CD14-positive monocyte (primary cell): Measurements from ENCODE around the gene GAS7. TPM values are rescaled to one million over a fixed set of nuclear protein-coding genes. Genes with fewer than 3 reads are reported as not detected.

Experiments
- DNase-seq, 3 donors: peaks; one replicate each; pipeline ENCODE4 v3.0.0-alpha.2; 2011 to 2022
- H2AFZ ChIP-seq: 2 replicates; pipeline ENCODE4 v1.6.0; 2012; ENCODE audit warnings: mild to moderate bottlenecking, low read depth, low read length, inconsistent platforms; ENCODE audit not compliant: insufficient read depth, poor library complexity, severe bottlenecking
- H3K27ac ChIP-seq, 2 donors: 1 replicate in 1 of 2; 2 replicates in 1 of 2; pipeline ENCODE4 v1.5.1; 2012 to 2013; ENCODE audit warnings: low read length in 2 of 2, control low read depth in 1 of 2, inconsistent platforms in 1 of 2, low read depth in 1 of 2, mild to moderate bottlenecking in 1 of 2
- H3K27me3 ChIP-seq, 2 donors: one replicate each; pipeline versions ENCODE4 v1.6.0 to v1.6.1; 2011 to 2013; ENCODE audit warnings: low read length in 2 of 2; ENCODE audit not compliant: control insufficient read depth in 2 of 2, insufficient read depth in 2 of 2
- H3K36me3 ChIP-seq, 2 donors: replicated peaks in 1 of 2; 1 replicate in 1 of 2; 2 replicates in 1 of 2; pipeline versions ENCODE4 v1.5.1 to v1.6.1; 2012 to 2013; ENCODE audit warnings: low read length in 2 of 2, control low read depth in 1 of 2, inconsistent platforms in 1 of 2, mild to moderate bottlenecking in 1 of 2; ENCODE audit not compliant: insufficient read depth in 2 of 2, control insufficient read depth in 1 of 2
- H3K4me1 ChIP-seq, 2 donors: 1 replicate in 1 of 2; 2 replicates in 1 of 2; pipeline versions ENCODE4 v1.5.1 to v1.6.1; 2012 to 2013; ENCODE audit warnings: low read length in 2 of 2, control low read depth in 1 of 2, inconsistent platforms in 1 of 2, mild to moderate bottlenecking in 1 of 2, moderate library complexity in 1 of 2; ENCODE audit not compliant: insufficient read depth in 2 of 2, control insufficient read depth in 1 of 2
- H3K4me2 ChIP-seq: replicated peaks from 2 replicates; pipeline ENCODE3; 2012; ENCODE audit warnings: low read length, moderate library complexity, mild to moderate bottlenecking; ENCODE audit not compliant: poor library complexity, severe bottlenecking; ENCODE audit errors: extremely low read depth
- H3K4me3 ChIP-seq, 3 experiments: fragments of 200-600 bp in 1 of 3; sonication (generic) in 1 of 3; replicated peaks in 1 of 3; 1 replicate in 2 of 3; 2 replicates in 1 of 3; pipeline ENCODE4 v1.5.1; 2011 to 2013; ENCODE audit warnings: low read length in 3 of 3, mild to moderate bottlenecking in 3 of 3, control low read depth in 2 of 3, low read depth in 2 of 3, inconsistent platforms in 1 of 3, moderate library complexity in 1 of 3
- H3K79me2 ChIP-seq: 2 replicates; pipeline ENCODE4 v1.6.0; 2012; ENCODE audit warnings: mild to moderate bottlenecking, control low read depth, inconsistent platforms, low read length, moderate library complexity; ENCODE audit not compliant: insufficient read depth
- H3K9ac ChIP-seq: 2 replicates; pipeline ENCODE4 v1.6.0; 2017; ENCODE audit warnings: low read length, mild to moderate bottlenecking; ENCODE audit not compliant: insufficient read depth, poor library complexity, severe bottlenecking
- H3K9me3 ChIP-seq, 2 donors: replicated peaks in 1 of 2; 1 replicate in 1 of 2; 2 replicates in 1 of 2; pipeline versions ENCODE4 v1.5.1 to v1.6.1; 2012 to 2013; ENCODE audit warnings: low read length in 2 of 2, control low read depth in 1 of 2; ENCODE audit not compliant: control insufficient read depth in 1 of 2, insufficient read depth in 1 of 2
- H4K20me1 ChIP-seq: 2 replicates; pipeline ENCODE4 v1.6.0; 2012; ENCODE audit warnings: mild to moderate bottlenecking, low read length, control low read depth, moderate library complexity; ENCODE audit not compliant: insufficient read depth
- H3K27ac Mint-ChIP-seq, 7 donors: one replicate each; pipeline ENCODE4 v1.8.0; 2020; ENCODE audit warnings: mild to moderate bottlenecking in 7 of 7, mixed read lengths in 7 of 7, moderate library complexity in 6 of 7, inconsistent platforms in 2 of 7
- H3K27me3 Mint-ChIP-seq, 3 donors: one replicate each; pipeline ENCODE4 v1.8.0; 2021 to 2022; ENCODE audit warnings: low read depth in 3 of 3, mild to moderate bottlenecking in 3 of 3, mixed read lengths in 3 of 3, moderate library complexity in 3 of 3, inconsistent platforms in 1 of 3
- H3K36me3 Mint-ChIP-seq, 2 donors: one replicate each; pipeline ENCODE4 v1.8.0; 2020; ENCODE audit warnings: mixed read lengths in 2 of 2, inconsistent platforms in 1 of 2, mild to moderate bottlenecking in 1 of 2
- H3K4me1 Mint-ChIP-seq: one replicate; pipeline ENCODE4 v1.8.0; 2020; ENCODE audit warnings: mild to moderate bottlenecking, mixed read lengths
- H3K4me3 Mint-ChIP-seq, 2 donors: one replicate each; pipeline ENCODE4 v1.8.0; 2020; ENCODE audit warnings: mild to moderate bottlenecking in 2 of 2, mixed read lengths in 2 of 2, moderate library complexity in 1 of 2
- H3K9me3 Mint-ChIP-seq, 7 donors: one replicate each; pipeline ENCODE4 v1.8.0; 2020 to 2022; ENCODE audit warnings: mixed read lengths in 7 of 7, mild to moderate bottlenecking in 6 of 7, moderate library complexity in 6 of 7, inconsistent platforms in 2 of 7
- WGBS: methylation state at CpG from one replicate; pipeline ENCODE4 v1.1.5; 2013; ENCODE audit warnings: missing lambda C conversion rate; ENCODE audit not compliant: insufficient coverage; 5-methylcytosine and 5-hydroxymethylcytosine counted together
- intact Hi-C, 2 donors: fragments of 100-400 bp; cut with micrococcal nuclease; formaldehyde crosslinking; loops; one replicate each; pipeline versions ENCODE4 v1.15.0 to v1.15.1; 2023
- polyA plus RNA-seq, 3 donors: library from polyadenylated mRNA; depleted of rRNA in 1 of 3; unstranded in 2 of 3; stranded (reverse) in 1 of 3; fragments of 300-500 nt in 2 of 3; fragments of >200 nt in 1 of 3; fragmentation: Illumina TruSeq in 2 of 3; gene quantifications; 1 replicate in 2 of 3; 2 replicates in 1 of 3; pipeline ENCODE4 v1.2.3, GENCODE V29; 2012 to 2021
- TF ChIP-seq, protein P1 (sequence below): fragments of 200-600 bp; IDR thresholded peaks from one replicate; pipeline ENCODE4 v1.8.0; 2022; ENCODE audit warnings: antibody characterized with exemption, mild to moderate bottlenecking

The GAS7 gene
- polyA plus RNA-seq, 3 donors, result 53.1 to 91.9 (median 66.6) TPM

DNA sequence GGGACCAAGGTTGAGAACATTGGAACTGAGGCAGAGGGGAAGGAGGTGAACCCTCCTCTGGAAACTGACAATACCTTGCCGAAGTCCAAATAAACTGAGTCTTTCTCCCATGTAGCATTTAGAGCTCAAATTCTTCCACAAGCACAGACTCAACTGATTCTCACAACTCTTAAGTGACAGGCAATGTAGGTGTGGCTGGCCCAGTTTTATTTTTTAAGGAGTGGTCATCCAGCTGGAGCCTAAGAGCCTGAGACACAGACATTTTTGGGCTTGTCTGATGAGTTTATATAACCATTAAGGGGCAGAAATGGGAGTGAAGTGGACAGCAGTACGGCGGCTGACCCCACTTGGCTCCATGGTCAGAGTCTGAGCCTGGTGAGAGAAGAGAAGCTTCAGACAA lies 304.2 kb downstream of the GAS7 start:
- no peak overlapping the region for H3K9ac ChIP-seq
- intact Hi-C loops, result no loop called here
- DNase-seq, result no peak

DNA sequence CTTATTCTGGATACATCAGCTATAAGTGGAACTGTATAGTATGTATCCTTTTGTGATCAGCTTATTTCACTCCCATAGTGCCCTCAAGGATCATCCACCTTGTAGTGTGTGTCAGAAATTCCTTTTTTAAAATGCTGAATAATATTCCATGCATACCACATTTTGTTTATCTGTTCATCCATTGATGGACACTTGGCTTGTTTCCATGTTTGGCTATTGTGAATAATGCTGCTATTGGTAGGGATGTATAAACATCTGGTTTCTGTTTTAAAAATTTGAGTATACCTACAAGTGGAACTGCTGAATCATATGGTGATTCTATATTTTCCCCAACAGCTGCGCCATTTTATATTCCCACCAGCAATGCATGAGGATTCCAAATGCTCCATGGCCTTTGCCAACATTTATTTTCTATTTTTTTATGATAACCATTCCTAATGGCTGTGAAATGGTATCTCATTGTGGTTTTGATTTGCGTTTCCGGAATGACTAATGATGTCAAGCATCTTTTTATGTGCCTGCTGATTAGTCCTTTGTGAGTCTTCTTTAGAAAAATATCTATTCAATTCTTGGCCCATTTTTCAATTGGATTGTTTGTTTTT lies 304.9 kb downstream of the GAS7 start:
- WGBS, result no CpG with 5 or more reads among the region's 3 CpGs
- Histone ChIP-seq H3K9me3 (no peaks in the 10 kb centered on the region), H3K9ac (no peak overlapping the region), H3K4me2 (no peak overlapping the region), H3K36me3 (no peaks in the 10 kb centered on the region), H3K4me3 (no peak overlapping the region), H3K4me1 (no peaks in the 10 kb centered on the region), H3K27me3 (no peaks in the 10 kb centered on the region), H4K20me1 (no peaks in the 10 kb centered on the region), H3K79me2 (no peaks in the 10 kb centered on the region), H3K27ac (no peak overlapping the region), H2AFZ (no peak overlapping the region)
- Mint-ChIP-seq H3K27ac (no peak overlapping the region), H3K4me3 (peak overlapping the region in 1 of 2 donors; percentile 8), H3K4me1 (peaks cover 4% of the 10 kb centered on the region), H3K9me3 (peaks cover 0 to 3% (median 0%) of the 10 kb centered on the region in 7 donors), H3K27me3 (peaks cover 10 to 24% (median 11%) of the 10 kb centered on the region in 3 donors), H3K36me3 (no peaks in the 10 kb centered on the region)
- intact Hi-C loops, result no loop called here
- DNase-seq, result no peak
- TF ChIP-seq, protein P1, sequence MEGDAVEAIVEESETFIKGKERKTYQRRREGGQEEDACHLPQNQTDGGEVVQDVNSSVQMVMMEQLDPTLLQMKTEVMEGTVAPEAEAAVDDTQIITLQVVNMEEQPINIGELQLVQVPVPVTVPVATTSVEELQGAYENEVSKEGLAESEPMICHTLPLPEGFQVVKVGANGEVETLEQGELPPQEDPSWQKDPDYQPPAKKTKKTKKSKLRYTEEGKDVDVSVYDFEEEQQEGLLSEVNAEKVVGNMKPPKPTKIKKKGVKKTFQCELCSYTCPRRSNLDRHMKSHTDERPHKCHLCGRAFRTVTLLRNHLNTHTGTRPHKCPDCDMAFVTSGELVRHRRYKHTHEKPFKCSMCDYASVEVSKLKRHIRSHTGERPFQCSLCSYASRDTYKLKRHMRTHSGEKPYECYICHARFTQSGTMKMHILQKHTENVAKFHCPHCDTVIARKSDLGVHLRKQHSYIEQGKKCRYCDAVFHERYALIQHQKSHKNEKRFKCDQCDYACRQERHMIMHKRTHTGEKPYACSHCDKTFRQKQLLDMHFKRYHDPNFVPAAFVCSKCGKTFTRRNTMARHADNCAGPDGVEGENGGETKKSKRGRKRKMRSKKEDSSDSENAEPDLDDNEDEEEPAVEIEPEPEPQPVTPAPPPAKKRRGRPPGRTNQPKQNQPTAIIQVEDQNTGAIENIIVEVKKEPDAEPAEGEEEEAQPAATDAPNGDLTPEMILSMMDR, result no peak

More for the DNA sequence above, 304.2 kb downstream of the GAS7 start:
- no peaks in the 10 kb centered on the region for H4K20me1 ChIP-seq
- Mint-ChIP-seq H3K27me3 (peaks cover 12 to 22% (median 14%) of the 10 kb centered on the region in 3 donors), H3K4me1 (peaks cover 4% of the 10 kb centered on the region), H3K9me3 (peaks cover 0 to 3% (median 0%) of the 10 kb centered on the region in 7 donors), H3K27ac (peak overlapping the region in 1 of 7 donors; percentile 60), H3K4me3 (no peak overlapping the region), H3K36me3 (no peaks in the 10 kb centered on the region)
- H3K27me3 ChIP-seq, result no peaks in the 10 kb centered on the region
- H2AFZ ChIP-seq, result no peak overlapping the region
- no peak overlapping the region for H3K4me3 ChIP-seq
- H3K79me2 ChIP-seq, result no peaks in the 10 kb centered on the region
- TF ChIP-seq, protein P1, result no peak
- H3K27ac ChIP-seq, result no peak overlapping the region
- H3K36me3 ChIP-seq, result no peaks in the 10 kb centered on the region
- no peak overlapping the region for H3K4me2 ChIP-seq
- WGBS, result 100% methylated on average over 2 of the region's 3 CpGs
- H3K9me3 ChIP-seq, result no peaks in the 10 kb centered on the region
- H3K4me1 ChIP-seq, result no peaks in the 10 kb centered on the region
